PC-3 (cell line): ENCODE measurements around the gene MFNG. TPM values are rescaled to one million over a fixed set of nuclear protein-coding genes. Genes with fewer than 3 reads are reported as not detected.

Experiments used
- ATAC-seq: fragments of 200-7000 bp; cut with Tn5 transposase; 2 replicates; pipeline ENCODE4 v1.9.1; 2020; ENCODE audit warnings: mild to moderate bottlenecking, moderate library complexity
- BruUV-seq: library from RNA; stranded (reverse); fragments of 400-500 nt; replicated peaks from 2 replicates; lab custom pipeline; 2021; lab: Mats Ljungman, UMichigan
- CTCF ChIA-PET: fragments of 300-600 bp; sonication (Branson Sonifier 250); formaldehyde crosslinking; loops from one replicate; lab custom pipeline; 2022; ENCODE audit warnings: antibody characterized with exemption; lab: Charles Lee
- POLR2A ChIA-PET: fragments of 300-600 bp; sonication (Branson Sonifier 250); formaldehyde crosslinking; loops from one replicate; lab custom pipeline; 2022; ENCODE audit warnings: antibody characterized with exemption; ENCODE audit not compliant: unreplicated experiment; lab: Charles Lee
- DNase-seq: peaks from one replicate; pipeline ENCODE4 v3.0.0-alpha.2; 2015
- H2AFZ ChIP-seq: fragments of 300-600 bp; sonication (generic); 2 replicates; pipeline ENCODE4 v1.6.0; 2016; ENCODE audit warnings: antibody characterized with exemption, low read length
- H3F3A ChIP-seq: fragments of 300-600 bp; sonication (generic); one replicate; pipeline ENCODE4 v1.6.0; 2017; ENCODE audit warnings: antibody characterized with exemption, low read length, control low read depth, mild to moderate bottlenecking; ENCODE audit not compliant: unreplicated experiment
- H3K27ac ChIP-seq: fragments of 300-600 bp; sonication (generic); 2 replicates; pipeline ENCODE4 v1.5.1; 2016; ENCODE audit warnings: mild to moderate bottlenecking, low read length
- H3K27me3 ChIP-seq: fragments of 300-600 bp; sonication (generic); 2 replicates; pipeline ENCODE4 v1.6.1; 2016; ENCODE audit warnings: low read length, mixed read lengths
- H3K36me3 ChIP-seq: fragments of 300-600 bp; sonication (generic); 2 replicates; pipeline ENCODE4 v1.6.1; 2016; ENCODE audit warnings: low read depth, mixed run types, low read length, mixed read lengths
- H3K4me1 ChIP-seq: fragments of 300-600 bp; sonication (generic); 2 replicates; pipeline ENCODE4 v1.5.1; 2016; ENCODE audit warnings: low read length; ENCODE audit not compliant: insufficient read depth
- H3K4me2 ChIP-seq: fragments of 300-600 bp; sonication (generic); 2 replicates; pipeline ENCODE4 v1.6.0; 2016; ENCODE audit warnings: low read length
- H3K4me3 ChIP-seq: fragments of 300-600 bp; sonication (generic); 2 replicates; pipeline ENCODE4 v1.5.1; 2016; ENCODE audit warnings: mild to moderate bottlenecking, low read length, mixed read lengths
- H3K79me2 ChIP-seq: fragments of 300-600 bp; sonication (generic); 2 replicates; pipeline ENCODE4 v1.6.1; 2017; ENCODE audit warnings: low read length, mixed read lengths
- H3K9ac ChIP-seq: fragments of 300-600 bp; sonication (generic); 2 replicates; pipeline ENCODE4 v1.6.0; 2016; ENCODE audit warnings: mild to moderate bottlenecking, low read length
- H3K9me2 ChIP-seq: fragments of 300-600 bp; sonication (generic); replicated peaks from 2 replicates; pipeline ENCODE4 v1.6.1; 2016; ENCODE audit warnings: mixed run types, low read length, mixed read lengths
- H3K9me3 ChIP-seq: fragments of 300-600 bp; sonication (generic); 2 replicates; pipeline ENCODE4 v1.6.1; 2016; ENCODE audit warnings: low read length, mixed read lengths
- H4K20me1 ChIP-seq: fragments of 300-600 bp; sonication (generic); 2 replicates; pipeline ENCODE4 v1.6.1; 2016; ENCODE audit warnings: low read length, mixed read lengths
- EZH2 ChIP-seq: fragments of 300-600 bp; sonication (generic); IDR thresholded peaks from one replicate; pipeline ENCODE4 v1.6.1; 2017; ENCODE audit warnings: antibody characterized with exemption, mild to moderate bottlenecking, low read length; ENCODE audit not compliant: unreplicated experiment
- EZH2phosphoT487 ChIP-seq: fragments of 300-600 bp; sonication (generic); IDR thresholded peaks from 2 replicates; pipeline ENCODE4 v1.6.1; 2018; ENCODE audit warnings: mild to moderate bottlenecking, antibody characterized with exemption, low read length, borderline replicate concordance
- intact Hi-C: fragments of 100-400 bp; cut with micrococcal nuclease; formaldehyde crosslinking; loops from 2 replicates; pipeline ENCODE4 v1.9.0; 2023
- total RNA-seq: library from RNA; depleted of rRNA; stranded (reverse); fragments of >200 nt; gene quantifications from 2 replicates; pipeline ENCODE4 v1.2.3, GENCODE V29; 2014
- TF ChIP-seq, protein P1 (sequence below): fragments of 300-600 bp; sonication (generic); conservative IDR thresholded peaks from 2 replicates; pipeline ENCODE4 v1.5.1; 2017; ENCODE audit warnings: antibody characterized with exemption, low read depth, mild to moderate bottlenecking, low read length

The MFNG gene
- total RNA-seq, 1 experiment from 2014 or later = 1.7 TPM

DNA sequence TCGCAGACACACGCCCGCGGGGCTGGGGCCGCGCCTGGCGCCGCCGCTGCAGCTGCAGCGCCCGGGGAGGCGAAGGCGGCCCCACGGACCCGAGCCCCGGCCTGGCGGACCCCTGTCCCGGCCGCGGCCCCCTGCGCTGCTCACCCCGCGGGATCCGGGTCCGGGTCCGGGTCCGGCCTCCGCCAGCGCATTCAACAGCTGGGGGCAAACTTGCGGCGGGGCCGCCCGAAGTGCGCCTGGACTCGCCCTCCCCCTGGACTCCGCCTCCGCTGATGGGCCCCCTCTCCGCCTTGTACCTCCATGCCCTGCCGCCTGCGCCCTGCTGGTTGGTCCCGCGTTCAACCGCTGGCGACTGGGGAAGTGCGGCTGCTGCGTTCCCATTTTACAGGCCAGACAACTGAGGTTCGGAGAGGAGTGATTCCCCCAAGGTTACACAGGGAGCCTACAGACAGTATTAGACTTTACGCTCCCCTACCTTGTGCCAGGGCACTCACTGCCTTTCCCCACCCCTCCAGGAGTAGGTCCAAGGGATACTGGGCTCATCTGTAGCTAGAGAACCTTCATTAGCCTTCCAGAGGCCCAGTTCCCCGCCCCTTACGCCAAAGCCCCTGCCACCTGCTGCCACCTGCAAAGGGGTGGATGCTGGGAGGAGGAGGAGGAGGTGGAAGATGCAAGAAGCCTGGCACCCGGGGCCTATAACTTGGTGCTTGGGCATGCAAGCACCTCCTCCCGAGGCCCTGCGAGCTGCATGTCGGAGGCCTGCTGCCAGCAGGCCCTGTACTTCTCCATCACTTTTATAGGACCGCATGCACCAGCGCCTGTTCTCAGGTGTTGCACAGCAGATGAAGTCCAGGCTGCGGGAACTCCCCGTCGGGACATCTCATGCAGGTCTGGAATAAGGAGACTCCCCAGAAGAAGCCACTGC lies 58.2 kb downstream of the MFNG start:
- peaks cover 3% of the 10 kb centered on the region; the same call in 1 of the 2 replicates for H3K36me3 ChIP-seq
- DNase-seq = no peak
- H3K4me3 ChIP-seq = peak overlapping the region; percentile 87
- CTCF ChIA-PET = interaction anchor here (0.6 kb wide), 1 partner anchor 116 kb away, joined by 8 read pairs; no protein-coding TSS in a partner anchor
- no peaks in the 10 kb centered on the region for H4K20me1 ChIP-seq
- BruUV-seq = no TSS peak
- ATAC-seq = no peak
- no peak overlapping the region; the same call in 1 of the 2 replicates for H3K9ac ChIP-seq
- H3K9me2 ChIP-seq = no peaks in the 10 kb centered on the region
- TF ChIP-seq EZH2phosphoT487 = no peak
- no peak for TF ChIP-seq EZH2
- TF ChIP-seq, protein P1, sequence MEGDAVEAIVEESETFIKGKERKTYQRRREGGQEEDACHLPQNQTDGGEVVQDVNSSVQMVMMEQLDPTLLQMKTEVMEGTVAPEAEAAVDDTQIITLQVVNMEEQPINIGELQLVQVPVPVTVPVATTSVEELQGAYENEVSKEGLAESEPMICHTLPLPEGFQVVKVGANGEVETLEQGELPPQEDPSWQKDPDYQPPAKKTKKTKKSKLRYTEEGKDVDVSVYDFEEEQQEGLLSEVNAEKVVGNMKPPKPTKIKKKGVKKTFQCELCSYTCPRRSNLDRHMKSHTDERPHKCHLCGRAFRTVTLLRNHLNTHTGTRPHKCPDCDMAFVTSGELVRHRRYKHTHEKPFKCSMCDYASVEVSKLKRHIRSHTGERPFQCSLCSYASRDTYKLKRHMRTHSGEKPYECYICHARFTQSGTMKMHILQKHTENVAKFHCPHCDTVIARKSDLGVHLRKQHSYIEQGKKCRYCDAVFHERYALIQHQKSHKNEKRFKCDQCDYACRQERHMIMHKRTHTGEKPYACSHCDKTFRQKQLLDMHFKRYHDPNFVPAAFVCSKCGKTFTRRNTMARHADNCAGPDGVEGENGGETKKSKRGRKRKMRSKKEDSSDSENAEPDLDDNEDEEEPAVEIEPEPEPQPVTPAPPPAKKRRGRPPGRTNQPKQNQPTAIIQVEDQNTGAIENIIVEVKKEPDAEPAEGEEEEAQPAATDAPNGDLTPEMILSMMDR = no peak
- H3K27me3 ChIP-seq = no peaks in the 10 kb centered on the region
- H2AFZ ChIP-seq = no peak overlapping the region
- peak overlapping the region; percentile 80 for H3K4me2 ChIP-seq
- 0 out of 2 replicates have a peak, but pooled peaks cover 4% of the 10 kb centered on the region for H3K9me3 ChIP-seq
- intact Hi-C loops = no loop called here
- peaks cover 43% of the 10 kb centered on the region for H3K4me1 ChIP-seq
- peaks cover 49% of the 10 kb centered on the region for H3K79me2 ChIP-seq
- no peak overlapping the region for H3K27ac ChIP-seq
- POLR2A ChIA-PET = no interaction called here
- peaks cover 17% of the 10 kb centered on the region for H3F3A ChIP-seq

GRCh38 chr22:37427135-37427710 lies 59.0 kb downstream of the MFNG start, which contains the start of gene ELFN2:
ELFN2 (minus strand) TSS chr22:37427479; CDS start chr22:37375534, 51,945 bp downstream.
- TF ChIP-seq EZH2phosphoT487 = no peak
- TF ChIP-seq, protein P1 = no peak
- no peak for TF ChIP-seq EZH2
- ATAC-seq = peak; percentile 36
- Histone ChIP-seq H3K9me2 (no peaks in the 10 kb centered on the region), H3K4me1 (peaks cover 43% of the 10 kb centered on the region), H4K20me1 (no peaks in the 10 kb centered on the region), H3K4me2 (peak within 1 kb of the TSS; percentile 80), H3K27ac (no peak within 1 kb of the TSS; the same call in 1 of the 2 replicates), H3K36me3 (no peaks in the 10 kb centered on the region; the same call in 1 of the 2 replicates), H3F3A (peaks cover 11% of the 10 kb centered on the region), H3K9me3 (no peaks in the 10 kb centered on the region), H3K9ac (peak within 1 kb of the TSS; percentile 62), H2AFZ (peak within 1 kb of the TSS; percentile 73), H3K27me3 (no peaks in the 10 kb centered on the region), H3K79me2 (peaks cover 54% of the 10 kb centered on the region), H3K4me3 (peak within 1 kb of the TSS; percentile 87)
- no TSS peak for BruUV-seq
- DNase-seq = peak; percentile 23
- POLR2A ChIA-PET = no interaction called here
- intact Hi-C loops = no loop called here
- CTCF ChIA-PET = no interaction called here
